ENCODE measurements around the gene MECP2. TPM values are rescaled to one million over a fixed set of nuclear protein-coding genes. Genes with fewer than 3 reads are reported as not detected.

The MECP2 gene
- total RNA-seq, 4 donors from 2014 or later, result 30.7 to 34.9 (median 33.6) TPM

- H3K4me3 ChIP-seq (ENCODE audit: low read depth, poor library complexity, severe bottlenecking), result no peak overlapping the region
- no peak for TF ChIP-seq POLR2A (IDR thresholded peaks at IDR 0.05)
- TF ChIP-seq CTCF (IDR thresholded peaks at IDR 0.05), result no peak
- peak in 1 of 2 donors; percentile 84 for DNase-seq (ENCODE audit: low spot score in 2 of 2)
- 40 to 69% methylated on average over 8 to 14 of the region's 14 CpGs for WGBS, 2 donors
- intact Hi-C loops (cut with DNase I; ENCODE audit: low total_unique reads), result no loop called here
Measured at GRCh38 chrX:153974003-153974725, 123.4 kb downstream of the MECP2 start.

- intact Hi-C loops (cut with DNase I; ENCODE audit: low total_unique reads), result no loop called here
- DNase-seq (ENCODE audit: low spot score in 2 of 2), result no peak
- TF ChIP-seq CTCF (IDR thresholded peaks at IDR 0.05) (no peak), POLR2A (IDR thresholded peaks at IDR 0.05) (no peak)
- H3K4me3 ChIP-seq (ENCODE audit: low read depth, poor library complexity, severe bottlenecking), result peak overlapping the region; percentile 6
- WGBS, 2 donors, result 28 to 48% methylated on average over 17 to 20 of the region's 20 CpGs
Measured at GRCh38 chrX:153973127-153974002, 124.2 kb downstream of the MECP2 start.

GRCh38 chrX:153972368-153973126 lies 125.0 kb downstream of the MECP2 start, which contains the start of gene TMEM187:
TSS of gene TMEM187 (plus strand) at chrX:153972754. CDS start at chrX:153982063, 9,309 bp downstream.
- H3K4me3 ChIP-seq (ENCODE audit: low read depth, poor library complexity, severe bottlenecking), result peak within 1 kb of the TSS; percentile 59
- DNase-seq (ENCODE audit: low spot score in 2 of 2), result peak; percentile 74 to 97
- intact Hi-C loops (cut with DNase I; ENCODE audit: low total_unique reads), result no loop called here
- no peak for TF ChIP-seq CTCF (IDR thresholded peaks at IDR 0.05)
- no peak for TF ChIP-seq POLR2A (IDR thresholded peaks at IDR 0.05)
- WGBS, 2 donors, result 0 to 18% methylated on average over 1 to 72 of the region's 103 CpGs

MicroRNAs within 50 kb of the gene (microRNA counts, 767-probe panel; counts per million panel counts)
- microRNA hsa-miR-718, result 0 to 358 counts per million in 2 donors

Small RNAs within 50 kb of the gene (microRNA-seq; reads per million reads assigned to microRNA genes)
- gene MIR3202-1 (ENCODE audit: borderline number of aligned reads in 1 of 2, borderline replicate concordance in 2 of 2) (0 reads per million in 2 donors), gene MIR3202-2 (ENCODE audit: borderline number of aligned reads in 1 of 2, borderline replicate concordance in 2 of 2) (0 reads per million in 2 donors), gene MIR718 (ENCODE audit: borderline number of aligned reads in 1 of 2, borderline replicate concordance in 2 of 2) (0 reads per million in 2 donors)

Other genes starting within 250 kb of the MECP2 start
- 10 to 100 TPM in 2 of 4 donors, 1 to 10 TPM in 2; 3.0 to 12.9 (median 8.4) TPM for gene L1CAM, start 211.5 kb downstream of the MECP2 start, total RNA-seq
- gene AVPR2, start 193.0 kb downstream of the MECP2 start, total RNA-seq, result 1 to 10 TPM in 2 of 4 donors, under 1 TPM in 2; 0.53 to 2.6 (median 0.98) TPM
- gene ARHGAP4, start 171.5 kb downstream of the MECP2 start, total RNA-seq, result 10 to 100 TPM in 2 of 4 donors, 1 to 10 TPM in 2; 2.7 to 14.8 (median 10.5) TPM
- 10 to 100 TPM; 32.6 to 70.9 (median 51.1) TPM for gene NAA10, start 162.7 kb downstream of the MECP2 start, total RNA-seq
- 10 to 100 TPM in 1 of 4 donors, 1 to 10 TPM in 2, under 1 TPM in 1; 0.76 to 11.8 (median 4.2) TPM for gene RENBP, start 153.1 kb downstream of the MECP2 start, total RNA-seq
- gene HCFC1, start 125.9 kb downstream of the MECP2 start, total RNA-seq, result 10 to 100 TPM; 32.6 to 51.6 (median 40.9) TPM
- gene TMEM187, start 125.0 kb downstream of the MECP2 start, total RNA-seq, result 10 to 100 TPM; 10.1 to 21.6 (median 14.4) TPM
- gene IRAK1, start 77.8 kb downstream of the MECP2 start, total RNA-seq, result 10 to 100 TPM; 57.5 to 67.4 (median 60.6) TPM
- gene OPN1LW, start 46.5 kb upstream of the MECP2 start, total RNA-seq, result not detected
- not detected for gene OPN1MW, start 84.9 kb upstream of the MECP2 start, total RNA-seq
- gene OPN1MW2, start 122.0 kb upstream of the MECP2 start, total RNA-seq, result not detected
- gene OPN1MW3, start 159.9 kb upstream of the MECP2 start, total RNA-seq, result not detected
- gene TEX28, start 197.4 kb upstream of the MECP2 start, total RNA-seq, result 1 to 10 TPM in 2 of 4 donors, not detected in 2; 1.1 to 2.4 TPM
- gene TKTL1, start 198.1 kb upstream of the MECP2 start, total RNA-seq, result 1 to 10 TPM in 1 of 4 donors, under 1 TPM in 2, not detected in 1; 0.42 to 1.1 (median 0.46) TPM

All from lower leg skin (tissue), 4 donors.